ENCODE measurements around the gene TMEM41B. TPM values are rescaled to one million over a fixed set of nuclear protein-coding genes. Genes with fewer than 3 reads are reported as not detected.
"Not testable (repeated sequence)": the region's sequence is repeated elsewhere in the genome, so short reads cannot be mapped to it uniquely, and the experiment has no call there.

The TMEM41B gene
- total RNA-seq, 4 donors from 2014 or later = 30.1 to 72.3 (median 34.3) TPM

- peaks cover 4% of the 10 kb centered on the region for H3K4me1 ChIP-seq
- whole genome bisulfite sequencing = 93% methylated on average over 3 of the region's 3 CpGs
- DNase-seq (ENCODE audit: low spot score in 2 of 2) = peak in 1 of 2 donors; percentile 7
- H3K4me3 ChIP-seq = no peak overlapping the region
- no peaks in the 10 kb centered on the region for H3K27me3 ChIP-seq
- TF ChIP-seq POLR2A (IDR thresholded peaks at IDR 0.05) (no peak), POLR2AphosphoS5 (IDR thresholded peaks at IDR 0.05) (no peak), EP300 (IDR thresholded peaks at IDR 0.05) (no peak)
- TF ChIP-seq, protein P1, sequence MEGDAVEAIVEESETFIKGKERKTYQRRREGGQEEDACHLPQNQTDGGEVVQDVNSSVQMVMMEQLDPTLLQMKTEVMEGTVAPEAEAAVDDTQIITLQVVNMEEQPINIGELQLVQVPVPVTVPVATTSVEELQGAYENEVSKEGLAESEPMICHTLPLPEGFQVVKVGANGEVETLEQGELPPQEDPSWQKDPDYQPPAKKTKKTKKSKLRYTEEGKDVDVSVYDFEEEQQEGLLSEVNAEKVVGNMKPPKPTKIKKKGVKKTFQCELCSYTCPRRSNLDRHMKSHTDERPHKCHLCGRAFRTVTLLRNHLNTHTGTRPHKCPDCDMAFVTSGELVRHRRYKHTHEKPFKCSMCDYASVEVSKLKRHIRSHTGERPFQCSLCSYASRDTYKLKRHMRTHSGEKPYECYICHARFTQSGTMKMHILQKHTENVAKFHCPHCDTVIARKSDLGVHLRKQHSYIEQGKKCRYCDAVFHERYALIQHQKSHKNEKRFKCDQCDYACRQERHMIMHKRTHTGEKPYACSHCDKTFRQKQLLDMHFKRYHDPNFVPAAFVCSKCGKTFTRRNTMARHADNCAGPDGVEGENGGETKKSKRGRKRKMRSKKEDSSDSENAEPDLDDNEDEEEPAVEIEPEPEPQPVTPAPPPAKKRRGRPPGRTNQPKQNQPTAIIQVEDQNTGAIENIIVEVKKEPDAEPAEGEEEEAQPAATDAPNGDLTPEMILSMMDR (IDR thresholded peaks at IDR 0.05) = no peak
- no peak overlapping the region for H3K27ac ChIP-seq
- H3K36me3 ChIP-seq = no peaks in the 10 kb centered on the region
- H3K9me3 ChIP-seq = no peaks in the 10 kb centered on the region
These were observed 5.7 kb upstream of the TMEM41B start for GRCh38 chr11:9320047-9320446.

- H3K27ac ChIP-seq, H3K9me3 ChIP-seq, H3K4me1 ChIP-seq, H3K27me3 ChIP-seq, H3K36me3 ChIP-seq, H3K4me3 ChIP-seq: not testable (repeated sequence)
- DNase-seq (ENCODE audit: low spot score in 2 of 2) = peak in 1 of 2 donors; percentile 9
- 89% methylated on average over 4 of the region's 4 CpGs for WGBS
These were observed 5.1 kb upstream of the TMEM41B start for GRCh38 chr11:9319377-9320001.

DNA sequence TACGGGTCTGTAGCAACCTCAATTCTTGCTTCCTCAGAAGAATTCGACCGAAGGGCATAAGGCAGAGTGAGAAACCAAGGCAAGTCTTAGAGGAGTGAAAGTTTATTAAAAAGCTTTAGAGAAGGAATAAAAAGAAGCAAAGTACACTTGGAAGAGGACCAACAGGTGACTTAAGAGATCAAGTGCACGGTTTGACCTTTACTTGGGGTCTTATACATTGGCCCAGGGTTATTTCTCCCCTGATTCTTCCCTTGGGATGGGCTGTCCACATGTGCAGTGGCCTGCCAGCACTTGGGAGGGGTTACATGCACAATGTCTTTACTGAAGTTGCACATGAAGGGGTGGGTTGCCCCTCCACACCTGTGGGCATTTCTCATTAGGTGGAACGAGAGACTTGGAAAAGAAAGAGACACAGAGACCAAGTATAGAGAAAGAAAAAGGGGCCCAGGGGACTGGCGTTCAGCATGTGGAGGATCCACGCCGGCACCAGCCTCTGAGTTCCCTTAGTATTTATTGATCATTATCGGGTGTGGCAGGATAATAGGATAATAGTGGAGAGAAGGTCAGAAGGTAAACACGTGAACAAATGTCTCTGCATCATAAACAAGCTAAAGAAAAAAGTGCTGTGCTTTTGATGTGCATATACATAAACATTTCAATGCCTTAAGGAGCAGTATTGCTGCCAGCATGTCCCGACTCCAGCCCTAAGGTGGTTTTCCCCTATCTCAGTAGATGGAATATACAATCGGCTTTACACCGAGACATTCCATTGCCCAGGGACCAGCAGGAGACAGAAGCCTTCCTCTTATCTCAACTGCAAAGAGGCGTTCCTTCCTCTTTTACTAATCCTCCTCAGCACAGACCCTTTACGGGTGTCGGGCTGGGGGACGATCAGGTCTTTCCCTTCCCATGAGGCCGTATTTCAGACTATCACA is 4.3 kb upstream of the TMEM41B start:
- peak in 1 of 2 donors; percentile 45 for DNase-seq (ENCODE audit: low spot score in 2 of 2)
- H3K4me1 ChIP-seq, H3K27me3 ChIP-seq, H3K27ac ChIP-seq, H3K4me3 ChIP-seq, H3K9me3 ChIP-seq, H3K36me3 ChIP-seq: not testable (repeated sequence)
- WGBS = 48% methylated on average over 18 of the region's 18 CpGs

- Histone ChIP-seq H3K36me3 (no peaks in the 10 kb centered on the region), H3K4me1 (peaks cover 24% of the 10 kb centered on the region)
These were observed 1.9 kb upstream of the TMEM41B start for GRCh38 chr11:9316334-9316733.

DNA sequence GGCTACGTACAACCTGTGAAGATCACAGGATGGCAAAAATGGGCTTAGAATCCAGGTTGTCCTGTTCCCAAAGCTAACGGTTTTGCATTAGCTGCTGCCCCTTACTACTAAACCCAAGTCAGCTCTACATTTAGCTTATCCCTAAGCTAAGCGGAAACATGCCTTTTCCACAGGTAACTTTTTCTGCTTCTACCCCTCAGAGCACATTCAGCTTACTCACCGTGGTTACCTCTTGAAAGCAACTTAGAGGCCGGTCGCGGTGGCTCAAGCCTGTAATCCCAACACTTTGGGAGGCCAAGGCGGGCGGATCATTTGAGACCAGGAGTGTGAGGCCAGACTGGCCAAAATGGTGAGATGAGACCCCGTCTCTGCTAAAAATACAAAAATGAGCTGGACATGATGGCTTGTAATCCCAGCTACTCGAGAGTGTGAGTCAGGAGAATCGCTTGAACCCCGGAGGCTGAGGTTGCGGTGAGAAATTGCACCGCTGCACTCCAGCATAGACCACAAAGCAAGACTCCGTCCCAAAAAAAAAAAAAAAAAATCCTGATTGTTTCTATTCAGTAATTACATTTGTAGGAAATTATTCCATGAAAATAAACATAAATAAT is 790 bp upstream of the TMEM41B start:
- peaks cover 24% of the 10 kb centered on the region for H3K4me1 ChIP-seq
- H3K27me3 ChIP-seq = no peaks in the 10 kb centered on the region
- TF ChIP-seq POLR2AphosphoS5 (IDR thresholded peaks at IDR 0.05) (no peak), EP300 (IDR thresholded peaks at IDR 0.05) (peak; percentile 43)
- H3K9me3 ChIP-seq = no peaks in the 10 kb centered on the region
- 58% methylated on average over 16 of the region's 16 CpGs for WGBS
- DNase-seq (ENCODE audit: low spot score in 2 of 2) = peak in 1 of 2 donors; percentile 40
- peak overlapping the region; percentile 93 for H3K4me3 ChIP-seq
- peak overlapping the region; percentile 86 for H3K27ac ChIP-seq
- no peaks in the 10 kb centered on the region for H3K36me3 ChIP-seq

More at GRCh38 chr11:9316334-9316733, 1.9 kb upstream of the TMEM41B start:
- TF ChIP-seq POLR2AphosphoS5 (IDR thresholded peaks at IDR 0.05) (no peak), EP300 (IDR thresholded peaks at IDR 0.05) (no peak), POLR2A (IDR thresholded peaks at IDR 0.05) (no peak)
- TF ChIP-seq, protein P1 (IDR thresholded peaks at IDR 0.05) = no peak
- 95% methylated on average over 2 of the region's 2 CpGs for WGBS
- no peak for DNase-seq (ENCODE audit: low spot score in 2 of 2)
- Histone ChIP-seq H3K27me3 (no peaks in the 10 kb centered on the region), H3K27ac (no peak overlapping the region), H3K4me3 (no peak overlapping the region), H3K9me3 (no peaks in the 10 kb centered on the region)

DNA sequence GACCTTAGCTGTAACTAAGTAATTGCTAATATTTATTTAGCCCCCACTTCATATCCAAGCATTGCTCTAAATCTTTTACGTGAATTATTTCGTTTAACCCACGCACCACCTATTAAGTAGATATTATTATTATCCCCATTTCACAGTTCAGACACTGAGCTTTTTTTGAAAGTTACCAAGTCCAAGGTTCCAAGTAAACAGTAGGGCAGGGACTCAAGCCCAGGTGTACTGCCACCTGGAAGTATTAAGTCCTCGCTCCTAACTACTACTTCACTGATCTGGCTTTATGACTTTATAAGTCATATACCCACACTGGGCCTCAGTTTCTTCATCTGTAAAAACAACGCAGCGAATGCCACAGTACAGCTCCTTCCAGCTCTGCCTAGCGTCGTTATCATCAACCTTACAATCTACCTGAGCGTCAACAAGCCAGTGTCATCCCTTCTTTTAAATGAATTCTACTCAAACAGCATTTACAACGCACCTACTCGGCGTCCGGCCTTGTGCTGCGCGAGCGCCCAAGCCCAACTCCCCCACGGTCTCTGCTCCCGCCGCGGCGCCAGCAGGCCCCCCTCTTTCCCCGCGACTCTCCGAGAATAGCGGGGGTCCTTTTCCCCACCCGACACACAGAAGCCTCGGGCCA is 624 bp downstream of the TMEM41B start:
- H3K4me3 ChIP-seq = peak overlapping the region; percentile 93
- peak overlapping the region; percentile 86 for H3K27ac ChIP-seq
- H3K9me3 ChIP-seq = no peaks in the 10 kb centered on the region
- no peaks in the 10 kb centered on the region for H3K27me3 ChIP-seq
- H3K4me1 ChIP-seq = peaks cover 24% of the 10 kb centered on the region
- TF ChIP-seq EP300 (IDR thresholded peaks at IDR 0.05) = no peak
- no peak for TF ChIP-seq POLR2A (IDR thresholded peaks at IDR 0.05)
- TF ChIP-seq, protein P1 (IDR thresholded peaks at IDR 0.05) = no peak
- no peak for TF ChIP-seq POLR2AphosphoS5 (IDR thresholded peaks at IDR 0.05)
- WGBS = under 1% methylated on average over 23 of the region's 27 CpGs
- H3K36me3 ChIP-seq = no peaks in the 10 kb centered on the region
- no peak for DNase-seq (ENCODE audit: low spot score in 2 of 2)

Measured in suprapubic skin (tissue), 4 donors.